ENCODE measurements around the gene CCDC141. TPM values are rescaled to one million over a fixed set of nuclear protein-coding genes. Genes with fewer than 3 reads are reported as not detected.

CCDC141 gene
- total RNA-seq, 1 experiment from 2014 or later = 0.30 TPM

DNA sequence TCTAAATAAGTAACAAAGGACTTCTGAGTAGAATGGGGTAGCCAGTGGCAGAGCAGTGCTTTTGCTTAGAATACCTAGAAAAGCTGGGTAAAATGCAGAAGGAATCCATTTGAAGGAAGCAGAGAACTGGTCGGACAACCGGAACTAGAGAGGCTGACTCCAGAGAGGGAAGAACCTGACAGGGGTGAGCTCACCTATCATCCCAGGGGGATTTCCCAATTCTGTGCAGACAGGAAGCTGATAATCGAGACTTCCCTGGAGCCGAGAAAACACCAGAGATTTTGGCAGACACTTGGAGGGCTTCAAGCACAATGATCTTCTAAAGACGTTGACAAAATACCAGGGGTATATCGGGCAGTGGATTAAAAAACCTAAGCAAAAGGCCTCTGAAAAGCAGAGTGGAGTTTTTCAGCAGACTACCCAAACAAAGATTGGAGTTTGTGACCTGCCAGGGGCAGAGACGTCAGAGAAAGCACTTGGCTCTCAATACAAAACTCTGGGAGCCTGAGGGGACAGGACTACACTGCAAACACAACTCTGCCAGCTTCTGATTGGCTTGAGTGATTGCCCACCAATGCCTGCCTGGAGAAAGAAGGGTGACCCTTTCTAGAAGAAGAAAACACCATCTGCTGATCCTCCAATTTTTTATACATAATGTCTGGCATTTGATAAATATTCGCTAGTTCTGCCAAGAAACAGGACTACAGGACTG is 175.3 kb downstream of the CCDC141 start:
- H3K4me2 ChIP-seq (ENCODE audit: low read length) = no peak overlapping the region
- H3K79me2 ChIP-seq (ENCODE audit: insufficient read depth, low read length) = no peaks in the 10 kb centered on the region
- ATAC-seq = no peak
- H3K4me3 ChIP-seq (replicated peaks in 1 of 2; ENCODE audit: low read depth in 1 of 2, low read length in 2 of 2) = no peak overlapping the region
- ChIA-PET POLR2A (no interaction called here), RAD21 (ENCODE audit: low non-redundant PET in 1 of 2, low total read pairs in 2 of 2, uncharacterized antibody in 2 of 2, unreplicated experiment in 2 of 2) (no interaction called here), CTCF (no interaction called here)
- intact Hi-C loops (cut with micrococcal nuclease) = no loop called here
- no peaks in the 10 kb centered on the region for H3K9me2 ChIP-seq (ENCODE audit: insufficient read depth)
- H3K9me3 ChIP-seq (ENCODE audit: control insufficient read depth in 1 of 2, insufficient read depth in 1 of 2, low read depth in 1 of 2, low read length in 2 of 2) = no peaks in the 10 kb centered on the region
- TF ChIP-seq SIN3A (IDR thresholded peaks at IDR 0.05; ENCODE audit: low read depth) (no peak), EGR1 (IDR thresholded peaks at IDR 0.05; ENCODE audit: low read depth) (no peak), EZH2 (IDR thresholded peaks at IDR 0.05) (no peak), RAD21 (IDR thresholded peaks at IDR 0.05; ENCODE audit: low read depth) (no peak), SRF (IDR thresholded peaks at IDR 0.05; ENCODE audit: low read depth) (no peak), CEBPB (IDR thresholded peaks at IDR 0.05; ENCODE audit: low read depth) (no peak), ELF1 (IDR thresholded peaks at IDR 0.05; ENCODE audit: borderline replicate concordance, low read depth) (no peak), JUND (IDR thresholded peaks at IDR 0.05) (no peak)
- TF ChIP-seq, protein P1, sequence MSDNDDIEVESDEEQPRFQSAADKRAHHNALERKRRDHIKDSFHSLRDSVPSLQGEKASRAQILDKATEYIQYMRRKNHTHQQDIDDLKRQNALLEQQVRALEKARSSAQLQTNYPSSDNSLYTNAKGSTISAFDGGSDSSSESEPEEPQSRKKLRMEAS (IDR thresholded peaks at IDR 0.05) = no peak
- TF ChIP-seq, protein P2, sequence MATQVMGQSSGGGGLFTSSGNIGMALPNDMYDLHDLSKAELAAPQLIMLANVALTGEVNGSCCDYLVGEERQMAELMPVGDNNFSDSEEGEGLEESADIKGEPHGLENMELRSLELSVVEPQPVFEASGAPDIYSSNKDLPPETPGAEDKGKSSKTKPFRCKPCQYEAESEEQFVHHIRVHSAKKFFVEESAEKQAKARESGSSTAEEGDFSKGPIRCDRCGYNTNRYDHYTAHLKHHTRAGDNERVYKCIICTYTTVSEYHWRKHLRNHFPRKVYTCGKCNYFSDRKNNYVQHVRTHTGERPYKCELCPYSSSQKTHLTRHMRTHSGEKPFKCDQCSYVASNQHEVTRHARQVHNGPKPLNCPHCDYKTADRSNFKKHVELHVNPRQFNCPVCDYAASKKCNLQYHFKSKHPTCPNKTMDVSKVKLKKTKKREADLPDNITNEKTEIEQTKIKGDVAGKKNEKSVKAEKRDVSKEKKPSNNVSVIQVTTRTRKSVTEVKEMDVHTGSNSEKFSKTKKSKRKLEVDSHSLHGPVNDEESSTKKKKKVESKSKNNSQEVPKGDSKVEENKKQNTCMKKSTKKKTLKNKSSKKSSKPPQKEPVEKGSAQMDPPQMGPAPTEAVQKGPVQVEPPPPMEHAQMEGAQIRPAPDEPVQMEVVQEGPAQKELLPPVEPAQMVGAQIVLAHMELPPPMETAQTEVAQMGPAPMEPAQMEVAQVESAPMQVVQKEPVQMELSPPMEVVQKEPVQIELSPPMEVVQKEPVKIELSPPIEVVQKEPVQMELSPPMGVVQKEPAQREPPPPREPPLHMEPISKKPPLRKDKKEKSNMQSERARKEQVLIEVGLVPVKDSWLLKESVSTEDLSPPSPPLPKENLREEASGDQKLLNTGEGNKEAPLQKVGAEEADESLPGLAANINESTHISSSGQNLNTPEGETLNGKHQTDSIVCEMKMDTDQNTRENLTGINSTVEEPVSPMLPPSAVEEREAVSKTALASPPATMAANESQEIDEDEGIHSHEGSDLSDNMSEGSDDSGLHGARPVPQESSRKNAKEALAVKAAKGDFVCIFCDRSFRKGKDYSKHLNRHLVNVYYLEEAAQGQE (IDR thresholded peaks at IDR 0.05; ENCODE audit: low read depth) = no peak
- DNase-seq (ENCODE audit: low read depth, low spot score) = no peak
- H2AFZ ChIP-seq (ENCODE audit: low read depth, low read length, poor library complexity, severe bottlenecking) = no peak overlapping the region
- H4K20me1 ChIP-seq (ENCODE audit: insufficient read depth) = no peaks in the 10 kb centered on the region
- peaks cover 0 to 7% of the 10 kb centered on the region in 2 experiments; a peak in 1 of 4 replicates for H3K4me1 ChIP-seq (ENCODE audit: control insufficient read depth in 1 of 2, insufficient read depth in 2 of 2, low read length in 2 of 2)
- H3K9ac ChIP-seq (ENCODE audit: low read length) = no peak overlapping the region
- BruUV-seq (replicated peaks) = no TSS peak
- no peaks in the 10 kb centered on the region for H3K36me3 ChIP-seq (ENCODE audit: control insufficient read depth in 1 of 2, insufficient read depth in 2 of 2, low read length in 2 of 2)
- no peak overlapping the region for H3K27ac ChIP-seq (ENCODE audit: low read depth, low read length)
- no peaks in the 10 kb centered on the region for H3K27me3 ChIP-seq (ENCODE audit: insufficient read depth, low read length)

Data from HCT116 (cell line).